ENCODE data around the gene KCNQ1OT1.
"Not testable (repeated sequence)": the region's sequence is repeated elsewhere in the genome, so short reads cannot be mapped to it uniquely, and the experiment has no call there.

The KCNQ1OT1 gene

GRCh38 chr11:2655016-2655719 lies 44.6 kb downstream of the KCNQ1OT1 start:
- no peak for DNase-seq (ENCODE audit: low read depth in 2 of 2, low spot score in 1 of 2)

GRCh38 chr11:2653930-2654739 lies 45.7 kb downstream of the KCNQ1OT1 start:
- no peak for DNase-seq (ENCODE audit: low read depth in 2 of 2, low spot score in 1 of 2)

DNA sequence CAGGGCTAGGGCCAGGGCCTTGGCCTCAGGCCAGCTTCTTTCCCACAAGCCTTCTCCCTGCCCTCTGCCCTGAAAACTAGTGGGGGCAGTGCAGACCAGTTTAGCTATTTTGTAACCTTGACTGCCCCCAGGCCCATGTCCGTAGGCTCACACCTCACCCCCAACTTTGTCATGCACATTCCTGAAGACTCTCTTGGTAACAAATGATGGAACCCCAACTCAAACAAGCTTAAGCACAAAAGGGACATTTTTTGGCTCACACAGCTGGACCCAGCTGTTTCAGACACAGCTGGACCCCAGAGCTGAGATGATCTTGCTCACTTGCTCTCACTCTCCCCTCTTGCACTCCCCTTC lies 46.6 kb downstream of the KCNQ1OT1 start:
- DNase-seq (ENCODE audit: low read depth in 2 of 2, low spot score in 1 of 2) = no peak

DNA sequence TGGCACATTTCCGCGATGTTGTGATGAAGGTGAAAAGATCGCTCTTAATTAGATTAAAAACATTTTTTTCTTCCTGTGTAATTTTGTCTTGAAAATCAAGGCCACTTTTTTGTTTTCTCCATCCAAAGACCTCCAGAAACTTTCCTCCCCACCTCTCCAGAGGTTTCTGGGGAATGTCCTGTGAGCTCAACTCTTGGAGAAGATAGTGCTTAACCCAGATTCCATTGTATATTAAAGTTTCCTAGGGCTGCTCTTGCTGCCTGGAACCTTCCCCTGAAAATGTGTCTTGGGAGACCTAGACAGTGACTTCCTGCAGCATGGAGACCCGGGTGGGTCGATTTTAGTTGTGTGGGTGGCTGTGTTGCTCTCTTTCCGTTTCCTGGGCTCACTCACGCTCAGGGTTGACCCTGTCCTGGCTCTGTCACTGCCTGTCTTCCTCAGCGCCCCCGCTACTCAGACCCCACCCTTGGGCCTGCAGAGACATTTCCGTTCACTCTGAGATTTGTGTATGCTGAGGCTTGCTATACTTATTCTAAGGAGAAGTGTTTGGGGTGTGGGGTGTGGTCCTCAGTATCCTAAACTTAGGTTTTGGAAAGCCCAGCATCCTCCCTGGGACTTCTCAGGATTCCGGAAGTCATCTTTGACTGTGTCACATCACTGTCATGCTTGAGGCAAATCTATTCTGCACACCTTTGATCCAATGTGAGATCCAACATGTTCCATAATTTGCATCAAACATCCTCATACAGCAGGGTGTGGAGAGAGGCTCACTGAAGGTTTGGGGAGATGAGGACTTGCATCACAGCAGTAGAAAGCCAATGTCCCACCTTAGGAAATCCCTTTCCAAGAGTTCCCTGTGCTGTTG lies 47.2 kb downstream of the KCNQ1OT1 start:
- DNase-seq (ENCODE audit: low read depth in 2 of 2, low spot score in 1 of 2) = no peak

GRCh38 chr11:2651826-2652271 lies 47.9 kb downstream of the KCNQ1OT1 start:
- no peak for DNase-seq (ENCODE audit: low read depth in 2 of 2, low spot score in 1 of 2)

DNA sequence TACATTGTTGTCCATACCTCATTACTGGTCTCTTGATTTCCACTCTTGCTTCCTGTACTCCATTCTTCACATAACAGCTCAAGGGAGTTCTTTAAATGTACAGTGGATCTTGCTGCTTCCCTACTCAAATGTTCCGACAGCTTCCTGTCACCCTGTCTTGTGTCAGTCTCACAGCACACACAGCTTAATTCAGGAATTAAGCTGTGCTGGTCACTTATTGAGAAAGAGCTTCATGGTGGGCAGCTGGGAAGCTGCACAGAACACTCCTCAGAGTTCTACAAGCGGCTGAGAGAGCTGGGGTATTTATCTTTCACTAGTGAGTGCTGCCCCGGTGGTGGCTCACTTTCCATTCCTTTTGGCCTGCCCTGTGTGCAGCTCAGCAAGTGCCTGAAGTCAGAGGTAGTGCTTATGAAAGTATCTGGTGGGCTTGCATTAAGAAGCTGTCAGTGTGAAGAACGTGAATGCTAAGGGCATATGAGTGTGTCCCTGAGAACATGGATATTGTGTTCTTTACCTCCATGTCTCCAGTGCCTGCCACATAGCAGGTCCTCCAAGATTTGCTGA lies 48.7 kb downstream of the KCNQ1OT1 start:
- no peak for DNase-seq (ENCODE audit: low read depth in 2 of 2, low spot score in 1 of 2)

GRCh38 chr11:2650343-2650867 lies 49.4 kb downstream of the KCNQ1OT1 start:
- no peak for DNase-seq (ENCODE audit: low read depth in 2 of 2, low spot score in 1 of 2)

DNA sequence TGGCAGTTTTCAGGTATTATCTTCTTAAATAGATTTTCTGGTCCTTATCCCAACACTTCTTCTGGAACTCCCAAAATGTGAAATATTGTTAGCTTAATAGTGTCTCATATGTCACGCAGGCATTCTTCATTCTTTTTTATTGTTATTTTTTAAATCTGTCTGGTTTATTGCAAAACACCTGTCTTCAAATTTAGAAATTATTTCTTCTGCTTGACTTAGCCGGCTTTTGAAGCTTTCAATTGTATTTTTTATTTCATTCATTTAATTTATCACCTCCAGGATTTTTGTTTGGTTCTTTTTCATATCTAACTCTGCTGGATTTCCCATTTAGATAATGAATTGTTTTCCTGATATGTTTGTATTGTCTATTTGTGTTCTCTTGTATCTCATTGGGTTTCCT lies 49.9 kb downstream of the KCNQ1OT1 start:
- DNase-seq (ENCODE audit: low read depth in 2 of 2, low spot score in 1 of 2) = no peak

- DNase-seq (ENCODE audit: low read depth in 2 of 2, low spot score in 1 of 2) = no peak
Measured at GRCh38 chr11:2649400-2649799, 50.4 kb downstream of the KCNQ1OT1 start.

DNA sequence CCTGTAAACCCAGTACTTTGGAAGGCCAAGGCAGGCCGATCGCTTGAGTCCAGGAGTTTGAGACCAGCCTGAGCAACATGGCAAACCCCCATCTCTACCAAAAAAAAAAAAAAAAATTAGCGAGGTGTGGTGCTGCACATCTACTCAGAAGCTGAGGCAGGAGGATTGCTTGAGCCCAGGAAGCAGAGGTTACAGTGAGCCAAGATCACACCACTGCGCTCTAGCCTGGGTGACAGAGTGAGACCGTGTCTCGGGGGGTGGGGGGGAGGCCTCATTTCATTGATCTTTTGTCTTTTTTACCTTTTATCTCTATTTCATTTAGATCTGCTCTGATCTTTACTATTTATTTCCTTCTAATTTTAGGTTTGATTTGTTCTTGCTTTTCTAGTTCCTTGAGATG lies 51.8 kb downstream of the KCNQ1OT1 start:
- DNase-seq (ENCODE audit: low read depth in 2 of 2, low spot score in 1 of 2) = no peak

GRCh38 chr11:2647167-2647566 lies 52.6 kb downstream of the KCNQ1OT1 start:
- no peak for DNase-seq (ENCODE audit: low read depth in 2 of 2, low spot score in 1 of 2)

DNA sequence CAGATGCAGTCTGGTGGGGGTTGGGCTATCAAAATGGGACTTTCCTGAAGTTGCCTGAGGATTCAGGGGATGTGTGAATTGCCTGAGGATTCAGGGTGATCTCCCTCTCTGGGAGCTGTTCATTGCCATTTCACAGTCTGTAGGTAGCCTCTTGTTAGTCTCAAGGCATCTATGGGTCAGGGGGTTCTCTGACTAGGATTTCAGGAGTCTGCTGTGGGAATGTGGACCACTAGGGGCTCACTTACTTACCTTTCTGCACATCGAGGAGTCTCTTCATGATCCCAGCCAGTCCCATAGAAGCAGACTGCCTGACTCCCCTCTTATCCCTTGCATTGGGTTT lies 54.0 kb downstream of the KCNQ1OT1 start:
- DNase-seq (ENCODE audit: low read depth in 2 of 2, low spot score in 1 of 2) = no peak

DNA sequence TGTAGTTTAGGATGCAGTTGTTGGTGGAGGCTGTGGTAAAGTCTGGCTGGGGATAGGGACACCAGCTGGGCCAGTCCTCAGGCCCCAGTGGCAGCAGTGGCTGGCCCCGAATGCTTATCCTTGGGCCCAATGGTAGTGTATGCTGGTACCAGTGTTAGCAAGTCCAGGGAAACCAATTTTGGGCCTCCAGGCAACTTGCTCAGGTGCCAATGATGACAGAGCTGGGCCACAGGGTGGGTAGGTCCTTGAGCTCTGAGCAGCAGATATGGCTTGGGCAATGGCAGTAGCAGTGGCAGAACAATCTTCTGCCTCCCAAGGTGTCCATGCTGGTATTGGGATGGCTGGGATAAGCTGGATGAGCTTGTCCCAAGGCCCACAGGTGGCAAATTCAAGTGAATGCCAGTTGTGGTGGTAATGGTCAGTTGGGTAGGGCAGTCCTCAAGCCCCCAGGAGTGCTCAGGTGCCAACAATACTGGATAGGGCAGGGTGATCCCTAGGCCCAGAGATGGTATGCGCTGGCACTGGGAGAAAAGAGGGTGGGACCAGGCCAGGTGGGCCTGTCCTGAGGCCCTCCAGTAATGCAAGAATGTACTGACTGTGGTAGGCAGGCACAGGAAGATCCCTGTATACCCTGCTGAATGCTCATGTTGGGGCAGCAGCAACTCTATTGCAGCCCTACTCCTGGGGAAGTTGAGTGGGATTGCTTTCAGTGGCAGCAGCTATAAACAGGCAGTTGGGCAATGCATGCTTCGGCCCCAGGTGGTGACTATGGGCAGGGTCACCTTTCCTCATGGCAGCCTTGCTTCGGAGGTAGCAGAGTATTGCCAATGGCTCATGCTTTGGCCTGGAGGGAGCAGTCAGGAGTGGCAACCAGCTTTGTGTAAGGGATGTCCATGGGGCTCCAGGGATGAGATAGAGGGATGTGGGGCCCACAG lies 54.7 kb downstream of the KCNQ1OT1 start:
- DNase-seq (ENCODE audit: low read depth in 2 of 2, low spot score in 1 of 2) = no peak

DNA sequence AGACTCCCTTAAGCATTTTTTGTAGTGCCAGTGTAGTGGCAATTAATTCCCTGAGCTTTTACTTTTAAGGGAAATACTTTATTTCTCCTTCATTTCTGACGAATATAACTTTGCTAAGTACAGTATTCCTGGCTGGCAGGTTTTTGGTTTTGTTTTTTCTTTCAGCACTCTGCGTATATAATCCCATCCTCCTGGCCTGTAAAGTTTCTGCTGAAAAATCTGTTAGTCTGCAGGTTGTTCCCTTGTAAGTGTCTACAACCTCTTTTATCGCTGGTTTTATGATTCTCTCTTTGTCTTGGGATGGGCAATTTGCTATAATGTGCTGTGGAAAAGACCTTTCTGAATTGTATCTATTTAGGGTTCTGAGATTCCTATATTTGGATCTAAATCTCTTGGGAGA lies 56.0 kb downstream of the KCNQ1OT1 start:
- no peak for DNase-seq (ENCODE audit: low read depth in 2 of 2, low spot score in 1 of 2)

DNA sequence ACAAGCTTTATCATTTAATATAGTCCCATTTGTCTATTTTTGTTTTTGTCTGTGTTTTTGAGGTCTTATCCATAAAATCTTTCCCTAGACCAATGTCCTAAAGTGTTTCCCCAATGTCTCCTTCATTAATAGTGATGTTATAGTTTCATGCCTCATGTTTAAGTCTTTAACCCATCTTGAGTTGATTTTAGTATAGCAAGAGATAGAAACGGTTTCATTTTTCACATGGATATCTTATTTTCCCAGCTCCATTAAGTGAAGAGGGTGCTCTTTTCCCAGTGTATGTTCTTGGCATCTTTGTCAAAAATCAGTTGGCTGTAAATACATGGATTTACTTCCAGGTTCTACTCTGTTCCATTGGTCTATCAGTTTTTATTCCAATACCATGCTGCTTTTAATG lies 58.2 kb downstream of the KCNQ1OT1 start:
- DNase-seq (ENCODE audit: low read depth in 2 of 2, low spot score in 1 of 2) = no peak

DNA sequence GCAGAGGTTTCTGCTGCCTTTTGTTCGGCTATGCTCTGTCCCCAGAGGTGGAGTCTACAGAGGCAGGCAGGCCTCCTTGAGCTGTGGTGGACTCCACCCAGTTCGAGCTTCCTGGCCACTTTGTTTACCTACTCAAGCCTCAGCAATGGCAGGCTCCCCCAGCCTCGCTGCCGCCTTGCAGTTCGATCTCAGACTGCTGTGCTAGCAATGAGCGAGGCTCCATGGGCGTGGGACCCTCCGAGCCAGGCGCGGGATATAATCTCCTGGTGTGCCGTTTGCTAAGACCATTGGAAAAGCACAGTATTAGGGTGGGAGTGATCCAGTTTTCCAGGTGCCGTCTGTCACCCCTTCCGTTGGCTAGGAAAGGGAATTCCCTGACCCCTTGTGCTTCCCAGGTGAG lies 60.0 kb downstream of the KCNQ1OT1 start:
- not testable (repeated sequence) for DNase-seq (ENCODE audit: low read depth in 2 of 2, low spot score in 1 of 2)

- DNase-seq (ENCODE audit: low read depth in 2 of 2, low spot score in 1 of 2) = no peak
Measured at GRCh38 chr11:2631161-2631560, 68.6 kb downstream of the KCNQ1OT1 start.

- no peak for DNase-seq (ENCODE audit: low read depth in 2 of 2, low spot score in 1 of 2)
Measured at GRCh38 chr11:2630679-2631078, 69.1 kb downstream of the KCNQ1OT1 start.

- no peak for DNase-seq (ENCODE audit: low read depth in 2 of 2, low spot score in 1 of 2)
Measured at GRCh38 chr11:2625183-2625582, 74.6 kb downstream of the KCNQ1OT1 start.

DNA sequence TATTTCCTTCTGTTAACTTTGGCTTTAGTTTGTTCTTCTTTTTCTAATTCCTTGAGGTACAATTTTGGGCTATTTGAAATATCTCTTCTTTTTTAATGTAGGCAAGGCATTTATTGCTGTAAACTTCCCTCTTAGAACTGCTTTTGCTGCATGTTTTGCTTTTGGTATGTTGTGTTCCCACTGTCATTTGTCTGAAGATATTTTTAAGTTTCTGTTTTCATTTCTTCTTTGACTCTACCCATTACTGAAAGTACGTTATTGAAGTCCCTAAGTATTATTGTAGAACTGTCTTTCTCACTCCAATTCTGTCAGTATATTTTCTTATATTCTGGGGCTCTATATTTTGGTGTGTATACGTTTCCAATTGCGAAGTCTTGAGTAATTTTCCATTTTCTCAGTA lies 77.9 kb downstream of the KCNQ1OT1 start:
- DNase-seq (ENCODE audit: low read depth in 2 of 2, low spot score in 1 of 2) = no peak
